IPS-20b (cell line): Measurements from ENCODE around the gene SPON2.

ENCODE experiments used
- H3K27ac ChIP-seq: one replicate; pipeline ENCODE4 v1.5.1; 2013; ENCODE audit warnings: low read length
- H3K27me3 ChIP-seq: 2 replicates; pipeline ENCODE4 v1.6.1; 2013; ENCODE audit warnings: mild to moderate bottlenecking, low read length, inconsistent platforms; ENCODE audit not compliant: insufficient read depth
- H3K36me3 ChIP-seq: 2 replicates; pipeline ENCODE4 v1.6.1; 2013; ENCODE audit warnings: low read depth, mild to moderate bottlenecking, inconsistent platforms, low read length, moderate library complexity; ENCODE audit not compliant: insufficient read depth
- H3K4me1 ChIP-seq: 2 replicates; pipeline ENCODE4 v1.6.1; 2013; ENCODE audit warnings: mild to moderate bottlenecking, control low read depth, inconsistent platforms, low read length, moderate library complexity; ENCODE audit not compliant: insufficient read depth
- H3K4me3 ChIP-seq: 2 replicates; pipeline ENCODE4 v1.5.1; 2013; ENCODE audit warnings: mild to moderate bottlenecking, low read length, inconsistent platforms
- H3K9ac ChIP-seq: 2 replicates; pipeline ENCODE4 v1.6.1; 2013; ENCODE audit warnings: low read depth, mild to moderate bottlenecking, inconsistent platforms, low read length, moderate library complexity
- H3K9me3 ChIP-seq: 2 replicates; pipeline ENCODE4 v1.6.1; 2013; ENCODE audit warnings: mild to moderate bottlenecking, low read depth, low read length, inconsistent platforms; ENCODE audit not compliant: insufficient read depth

The SPON2 gene

DNA sequence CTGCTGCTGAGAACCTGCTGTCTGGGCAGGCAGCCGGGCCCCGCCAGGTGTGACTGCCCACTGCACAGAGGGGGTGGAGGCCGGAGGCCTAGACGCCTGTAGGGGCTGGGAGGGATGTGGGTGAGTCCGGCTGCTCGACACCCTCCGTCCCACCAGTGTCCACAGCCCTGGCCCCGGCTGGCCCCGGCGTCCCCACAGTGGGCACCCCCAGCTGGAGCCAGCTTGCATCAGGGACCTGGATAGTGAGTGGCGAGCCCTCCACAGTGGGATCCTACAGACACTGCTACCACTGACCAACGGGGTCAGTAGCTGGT, 34.7 kb upstream of the SPON2 start:
- Histone ChIP-seq H3K4me3 (no peak overlapping the region), H3K4me1 (no peaks in the 10 kb centered on the region), H3K27me3 (no peaks in the 10 kb centered on the region), H3K27ac (no peak overlapping the region), H3K9me3 (no peaks in the 10 kb centered on the region), H3K36me3 (peaks cover 8% of the 10 kb centered on the region), H3K9ac (no peak overlapping the region)

DNA sequence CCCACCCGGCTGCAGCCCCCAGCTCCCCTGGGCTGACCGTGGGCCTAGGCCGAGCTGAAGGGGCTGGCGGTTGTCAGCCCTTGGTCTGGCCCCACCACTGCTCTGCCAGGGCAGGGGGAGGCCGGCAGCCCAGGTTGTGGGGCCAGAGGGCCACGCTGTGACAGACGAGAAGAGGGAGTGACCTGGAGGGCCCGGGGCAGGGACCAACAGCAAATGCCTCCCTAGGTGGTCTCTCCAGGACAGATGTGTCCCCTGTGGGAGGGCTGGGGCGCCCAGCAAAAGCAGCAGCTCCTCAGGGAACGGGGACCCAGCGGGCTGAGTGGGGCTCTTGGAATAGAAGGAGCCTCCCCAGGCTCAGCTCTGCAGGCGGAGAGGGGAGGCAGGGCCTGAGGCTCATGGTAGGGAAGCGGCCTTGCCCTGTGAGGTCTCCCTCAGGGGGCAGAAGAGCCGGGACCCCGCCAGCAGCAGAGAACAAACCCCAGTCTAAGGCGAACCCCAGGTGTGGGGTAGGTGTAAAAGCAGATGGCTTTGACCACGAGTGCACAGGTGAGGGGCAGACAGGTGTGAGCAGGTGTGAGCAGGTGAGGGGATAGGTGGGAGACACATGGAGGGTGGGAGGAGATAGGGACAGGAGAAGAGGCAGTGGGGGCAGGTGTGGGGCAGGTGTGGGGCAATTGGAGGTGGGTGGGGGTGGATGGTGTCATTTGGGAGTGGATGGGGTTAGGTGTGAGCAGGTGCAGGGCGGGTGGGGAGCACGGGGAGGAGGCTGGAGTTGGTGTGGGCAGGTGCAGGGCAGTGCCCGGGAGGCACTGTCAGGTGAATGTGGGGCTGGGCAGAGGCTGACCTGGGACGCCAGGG, 34.1 kb upstream of the SPON2 start:
- no peaks in the 10 kb centered on the region for H3K4me1 ChIP-seq
- H3K27me3 ChIP-seq: no peaks in the 10 kb centered on the region
- peaks cover 5% of the 10 kb centered on the region for H3K36me3 ChIP-seq
- H3K4me3 ChIP-seq: no peak overlapping the region
- H3K27ac ChIP-seq: no peak overlapping the region
- H3K9me3 ChIP-seq: no peaks in the 10 kb centered on the region
- no peak overlapping the region for H3K9ac ChIP-seq

DNA sequence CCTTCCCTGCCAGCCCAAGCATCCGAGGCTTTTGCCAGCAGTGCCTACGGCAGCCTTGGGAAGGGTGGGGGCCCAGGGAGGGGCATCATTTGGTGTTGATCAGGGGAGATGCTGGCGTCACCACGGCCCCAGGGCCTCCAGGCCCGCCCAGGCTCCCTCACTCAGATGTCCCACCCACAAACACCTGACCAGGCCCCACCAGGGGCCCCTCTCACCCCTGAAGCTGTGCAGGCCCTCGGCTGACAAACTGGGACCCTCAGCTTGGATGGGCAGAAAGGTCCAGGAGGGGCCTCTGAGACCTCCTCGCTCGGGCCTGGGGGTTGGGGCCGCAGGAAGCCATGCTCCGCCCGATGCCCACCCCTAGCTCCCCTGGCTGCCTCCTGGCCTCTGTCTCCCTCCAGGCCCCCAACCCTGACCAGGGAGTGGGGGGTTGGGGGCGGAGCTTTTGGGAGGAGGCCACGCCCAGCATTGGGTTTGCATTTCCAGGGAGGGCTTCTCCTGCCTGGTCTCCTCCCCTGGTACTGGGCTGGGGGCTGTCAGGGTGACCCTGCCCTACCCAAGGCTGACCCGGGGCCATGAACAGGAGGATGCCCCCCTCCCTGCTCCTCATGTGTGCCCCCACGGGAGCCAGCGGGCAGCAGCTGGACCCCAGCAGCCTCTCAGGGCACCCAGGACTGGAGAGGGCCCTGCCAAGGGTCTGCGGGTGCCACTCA, 33.4 kb upstream of the SPON2 start:
- no peaks in the 10 kb centered on the region for H3K4me1 ChIP-seq
- no peaks in the 10 kb centered on the region for H3K36me3 ChIP-seq
- H3K9me3 ChIP-seq: no peaks in the 10 kb centered on the region
- H3K27me3 ChIP-seq: no peaks in the 10 kb centered on the region
- no peak overlapping the region for H3K27ac ChIP-seq
- no peak overlapping the region for H3K4me3 ChIP-seq
- H3K9ac ChIP-seq: no peak overlapping the region

DNA sequence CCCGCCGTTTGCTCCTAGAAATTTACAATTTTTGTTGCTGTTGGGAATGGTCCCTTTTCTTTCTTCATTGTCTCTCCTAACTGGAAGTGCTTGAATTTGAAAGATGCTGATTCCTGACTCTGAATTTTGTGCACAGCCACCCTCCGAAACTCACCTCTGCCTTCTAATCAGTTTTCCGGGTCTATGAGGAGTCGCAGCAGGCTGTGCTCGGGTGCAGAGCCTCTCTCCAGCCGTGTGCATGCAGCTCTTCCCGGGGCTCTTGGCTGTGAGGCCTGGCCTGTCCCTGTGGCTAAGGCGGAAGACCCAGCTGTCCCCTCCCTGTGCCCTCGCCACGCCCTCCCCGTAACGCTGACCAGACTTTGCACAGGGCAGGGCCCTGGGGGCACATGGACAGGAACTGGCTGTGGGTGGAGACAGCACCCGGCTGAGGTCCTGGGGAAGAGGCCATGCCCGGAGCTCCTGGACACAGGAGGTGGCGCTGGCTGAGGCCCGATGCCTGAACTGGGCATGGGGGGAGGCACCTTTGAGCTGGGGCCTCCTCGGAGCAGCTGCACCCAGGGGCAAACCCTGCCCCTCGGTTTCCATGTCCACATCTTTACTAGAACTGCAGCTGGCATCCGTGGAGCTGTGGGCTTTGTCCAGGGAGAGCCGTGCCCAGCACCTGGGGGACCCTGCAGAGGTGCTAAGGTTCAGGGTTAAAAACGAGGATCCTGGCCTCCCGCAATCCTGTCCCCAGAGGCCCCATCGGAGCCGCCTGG, 32.6 kb upstream of the SPON2 start:
- Histone ChIP-seq H3K27ac (no peak overlapping the region), H3K27me3 (no peaks in the 10 kb centered on the region), H3K4me1 (no peaks in the 10 kb centered on the region), H3K4me3 (no peak overlapping the region), H3K9ac (no peak overlapping the region), H3K36me3 (no peaks in the 10 kb centered on the region), H3K9me3 (no peaks in the 10 kb centered on the region)

DNA sequence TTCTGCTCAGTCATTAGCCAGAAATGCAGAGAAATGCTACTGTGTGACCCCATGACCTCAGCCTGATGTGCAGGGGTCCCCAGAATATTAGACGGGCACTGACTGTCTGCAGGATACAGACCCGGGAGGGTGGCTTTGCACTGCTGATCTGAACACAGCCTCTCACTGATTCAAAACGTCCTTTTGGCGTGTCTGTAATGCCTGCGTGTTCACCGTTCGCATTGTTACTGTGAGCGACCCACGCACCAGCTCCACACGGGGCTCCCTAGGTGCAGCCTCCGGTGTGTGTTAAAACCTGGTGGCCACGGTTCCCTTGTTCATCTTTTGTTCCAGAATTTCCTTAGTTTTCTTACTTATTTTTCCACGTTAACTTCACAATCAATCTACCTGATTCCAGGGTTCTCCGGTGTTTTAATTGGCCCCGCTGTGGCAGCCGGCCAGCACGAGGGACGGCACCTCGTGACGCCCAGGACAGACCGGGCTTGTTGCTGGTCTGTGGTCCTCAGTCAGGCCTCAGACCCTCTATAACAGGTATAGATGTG, 32.0 kb upstream of the SPON2 start:
- H3K4me1 ChIP-seq: no peaks in the 10 kb centered on the region
- H3K27me3 ChIP-seq: no peaks in the 10 kb centered on the region
- no peak overlapping the region for H3K4me3 ChIP-seq
- no peaks in the 10 kb centered on the region for H3K36me3 ChIP-seq
- H3K9me3 ChIP-seq: no peaks in the 10 kb centered on the region
- H3K9ac ChIP-seq: no peak overlapping the region
- H3K27ac ChIP-seq: no peak overlapping the region

DNA sequence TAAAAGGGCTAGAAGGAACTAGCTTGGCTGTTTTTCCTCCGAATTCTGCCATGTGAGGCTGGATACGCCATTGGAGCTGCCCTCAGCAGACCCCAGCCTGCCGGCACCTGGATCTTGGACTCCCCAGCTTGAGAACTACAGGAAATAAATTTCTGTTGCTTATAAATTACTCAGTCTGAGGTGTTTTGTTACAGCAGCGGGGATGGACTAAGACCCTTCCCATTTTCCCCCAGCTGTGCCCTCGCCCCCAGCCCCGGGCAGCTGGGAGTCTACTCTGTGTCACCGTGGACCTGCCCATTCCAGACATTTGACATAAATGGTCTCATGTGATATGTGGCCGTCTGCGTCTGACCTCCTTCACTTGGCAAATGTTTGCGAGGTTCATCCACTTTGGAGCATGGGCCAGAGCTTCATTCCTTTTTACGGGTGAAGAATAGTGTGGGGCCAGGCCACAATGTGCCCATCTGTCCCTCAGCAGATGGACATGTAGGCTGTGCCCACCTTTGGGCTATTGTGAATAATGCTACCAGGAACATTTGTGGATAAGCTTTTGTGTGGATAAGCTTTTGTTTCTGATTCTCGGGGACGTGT, 30.7 kb upstream of the SPON2 start:
- Histone ChIP-seq H3K27me3 (no peaks in the 10 kb centered on the region), H3K4me1 (no peaks in the 10 kb centered on the region), H3K9ac (no peak overlapping the region), H3K27ac (no peak overlapping the region), H3K4me3 (no peak overlapping the region), H3K36me3 (no peaks in the 10 kb centered on the region), H3K9me3 (no peaks in the 10 kb centered on the region)

DNA sequence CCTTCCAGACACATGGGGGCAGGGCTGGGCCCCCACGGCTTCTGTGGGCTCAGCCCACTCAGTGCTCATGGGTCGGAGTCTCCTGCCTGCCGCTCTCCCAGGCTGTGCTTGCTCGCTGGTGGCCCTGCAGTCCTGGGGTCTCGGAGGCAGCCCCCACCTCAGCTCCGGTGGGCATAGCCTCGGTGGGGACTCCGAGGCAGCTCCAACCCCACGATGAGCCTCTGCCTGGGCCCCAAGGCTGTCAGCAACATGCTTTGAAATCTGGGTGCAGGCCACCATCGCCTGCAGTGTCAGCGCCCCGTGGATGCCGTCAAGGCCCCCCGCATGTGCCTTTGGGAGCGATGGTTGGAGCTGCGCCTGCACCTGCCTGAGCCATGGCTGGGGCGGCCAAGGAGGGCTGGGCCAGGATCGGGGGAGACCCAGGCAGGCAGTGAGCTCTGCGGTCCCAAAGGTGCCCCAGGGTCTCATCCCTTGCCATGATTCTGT, 30.2 kb upstream of the SPON2 start:
- Histone ChIP-seq H3K36me3 (no peaks in the 10 kb centered on the region), H3K27me3 (no peaks in the 10 kb centered on the region), H3K27ac (no peak overlapping the region), H3K4me1 (no peaks in the 10 kb centered on the region), H3K4me3 (no peak overlapping the region), H3K9ac (no peak overlapping the region), H3K9me3 (no peaks in the 10 kb centered on the region)

DNA sequence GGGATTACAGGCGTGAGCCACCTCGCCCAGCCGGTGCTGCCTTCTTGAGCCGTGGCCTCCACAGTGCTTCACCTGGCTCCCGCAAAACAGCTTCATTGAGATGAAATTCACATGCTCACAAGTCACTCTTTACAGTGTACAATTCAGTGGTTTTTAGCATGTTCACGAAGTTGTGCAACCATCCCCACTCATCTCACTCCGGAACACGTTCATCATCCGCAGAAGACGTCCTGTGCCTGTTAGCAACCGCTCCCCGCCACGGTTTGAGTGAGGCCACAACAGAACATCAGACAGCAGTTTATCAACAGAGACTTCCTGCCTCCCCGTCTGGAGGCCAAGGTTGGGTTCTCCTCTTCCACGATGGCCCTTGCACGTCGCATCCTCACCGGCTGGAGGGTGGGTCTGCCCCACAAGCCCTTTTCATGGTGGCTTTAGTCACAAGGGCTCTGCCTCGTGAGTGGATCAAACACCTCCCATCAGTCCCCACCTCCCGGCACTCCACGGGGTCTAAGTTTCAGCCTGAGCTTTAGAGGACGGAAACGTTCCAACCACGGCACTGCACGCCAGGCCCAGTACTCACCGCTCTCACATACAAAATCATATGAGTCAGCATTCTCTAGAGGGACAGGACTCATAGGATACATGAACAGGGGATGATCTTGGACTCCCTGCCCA, 29.6 kb upstream of the SPON2 start:
- H3K36me3 ChIP-seq: no peaks in the 10 kb centered on the region
- no peak overlapping the region for H3K9ac ChIP-seq
- H3K9me3 ChIP-seq: no peaks in the 10 kb centered on the region
- no peak overlapping the region for H3K4me3 ChIP-seq
- no peaks in the 10 kb centered on the region for H3K4me1 ChIP-seq
- no peaks in the 10 kb centered on the region for H3K27me3 ChIP-seq
- no peak overlapping the region for H3K27ac ChIP-seq

DNA sequence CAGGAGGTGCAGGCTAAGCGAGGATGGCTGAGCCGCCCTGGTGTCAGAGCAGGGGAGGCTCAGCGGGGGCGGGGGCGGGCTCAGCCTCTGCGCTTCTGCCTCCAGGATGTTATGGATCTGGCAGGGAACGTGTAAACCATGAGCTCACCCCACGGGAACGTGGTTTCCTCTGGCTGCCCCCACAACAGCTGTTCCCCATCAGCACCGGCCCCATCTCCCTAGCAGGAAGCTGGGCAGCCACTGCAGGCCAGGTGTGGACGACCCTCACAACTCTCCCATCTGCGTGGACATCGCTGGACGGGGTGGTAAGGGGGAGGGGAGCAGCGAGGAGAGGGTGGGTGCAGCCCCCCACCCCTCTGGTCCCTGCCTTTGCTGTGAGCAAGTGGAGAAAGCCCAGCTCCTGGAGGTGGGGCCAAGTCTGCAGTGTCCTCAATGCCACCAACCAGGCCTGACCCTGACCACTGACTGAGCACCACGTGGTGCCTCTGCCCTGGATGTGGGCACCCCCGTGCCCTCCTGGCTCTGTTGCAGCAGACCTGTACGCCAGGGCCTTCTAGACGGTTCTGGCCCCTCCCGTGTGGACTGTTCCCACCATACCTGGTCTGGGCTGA, 28.1 kb upstream of the SPON2 start:
- Histone ChIP-seq H3K4me3 (no peak overlapping the region), H3K4me1 (no peaks in the 10 kb centered on the region), H3K27me3 (no peaks in the 10 kb centered on the region), H3K9ac (no peak overlapping the region), H3K27ac (no peak overlapping the region), H3K9me3 (no peaks in the 10 kb centered on the region), H3K36me3 (no peaks in the 10 kb centered on the region)

DNA sequence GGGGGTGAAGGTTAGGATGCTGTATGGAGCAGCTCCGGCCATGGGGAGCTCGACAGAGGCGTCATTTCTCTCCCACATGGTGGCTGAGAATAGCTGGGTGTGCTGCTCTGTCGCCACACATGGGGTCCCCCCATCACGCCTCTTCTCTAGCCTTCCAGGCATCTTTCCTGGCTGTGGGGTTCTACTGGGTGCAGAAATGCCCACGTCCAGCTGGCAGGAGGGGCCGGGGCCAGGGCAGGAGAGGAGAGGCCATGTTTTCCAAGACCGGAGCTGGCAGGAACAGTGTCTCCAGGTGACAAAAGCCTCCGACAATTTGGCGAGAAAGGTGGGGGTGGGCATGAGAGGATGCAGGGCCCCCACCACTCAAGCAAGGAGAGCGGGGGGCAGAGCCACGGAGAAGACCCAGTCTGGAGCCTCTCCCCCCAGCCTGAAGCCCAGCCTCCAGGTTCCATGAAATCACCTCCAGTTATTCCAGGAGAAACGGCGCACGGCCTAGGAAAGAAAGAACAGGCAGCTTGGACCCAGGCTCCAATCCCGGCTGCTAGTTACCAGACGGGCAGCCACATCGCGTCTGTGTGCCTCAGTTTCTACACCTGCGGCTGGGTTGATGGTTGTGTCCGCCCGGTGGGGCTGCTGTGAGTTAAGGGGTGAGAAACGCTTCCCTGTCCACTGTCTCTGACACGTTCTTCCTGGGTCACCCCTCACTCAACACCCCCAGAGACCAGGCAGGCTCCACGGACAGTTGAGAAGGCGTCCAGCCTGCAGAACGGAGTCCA, 27.4 kb upstream of the SPON2 start:
- H3K27me3 ChIP-seq: no peaks in the 10 kb centered on the region
- no peaks in the 10 kb centered on the region for H3K9me3 ChIP-seq
- H3K27ac ChIP-seq: no peak overlapping the region
- no peaks in the 10 kb centered on the region for H3K36me3 ChIP-seq
- no peak overlapping the region for H3K9ac ChIP-seq
- no peaks in the 10 kb centered on the region for H3K4me1 ChIP-seq
- no peak overlapping the region for H3K4me3 ChIP-seq
